Parathyroid adenoma (tissue), 2 donors: ENCODE results near the gene JPH2.

Experiments used
- H2AFZ ChIP-seq: fragments of 300-600 bp; sonication (generic); one replicate; pipeline ENCODE4 v1.7.0; 2017; ENCODE audit warnings: antibody characterized with exemption, mild to moderate bottlenecking
- H3K27ac ChIP-seq: fragments of 300-600 bp; sonication (generic); one replicate; pipeline ENCODE4 v1.7.0; 2017
- H3K27me3 ChIP-seq: fragments of 300-600 bp; sonication (generic); one replicate; pipeline ENCODE4 v1.7.0; 2017; ENCODE audit warnings: low read length; ENCODE audit not compliant: control insufficient read depth, insufficient read depth
- H3K36me3 ChIP-seq: fragments of 300-600 bp; sonication (generic); one replicate; pipeline ENCODE4 v1.7.0; 2017; ENCODE audit warnings: low read length; ENCODE audit not compliant: control insufficient read depth, insufficient read depth
- H3K4me1 ChIP-seq: fragments of 300-600 bp; sonication (generic); one replicate; pipeline ENCODE4 v1.7.0; 2017; ENCODE audit warnings: control low read depth
- H3K4me2 ChIP-seq: fragments of 300-600 bp; sonication (generic); one replicate; pipeline ENCODE4 v1.7.0; 2017; ENCODE audit warnings: low read length
- H3K4me3 ChIP-seq: fragments of 300-600 bp; sonication (generic); one replicate; pipeline ENCODE4 v1.7.0; 2017; ENCODE audit warnings: low read depth, low read length
- H3K79me2 ChIP-seq: fragments of 300-600 bp; sonication (generic); one replicate; pipeline ENCODE4 v1.7.0; 2017; ENCODE audit warnings: control low read depth
- H3K9ac ChIP-seq: fragments of 300-600 bp; sonication (generic); one replicate; pipeline ENCODE4 v1.7.0; 2017; ENCODE audit warnings: mild to moderate bottlenecking
- H3K9me3 ChIP-seq: fragments of 300-600 bp; sonication (generic); one replicate; pipeline ENCODE4 v1.7.0; 2017; ENCODE audit warnings: low read length; ENCODE audit not compliant: control insufficient read depth
- TF ChIP-seq, protein P1 (sequence below): fragments of 300-600 bp; sonication (generic); IDR thresholded peaks from one replicate; pipeline ENCODE4 v1.7.0; 2017; ENCODE audit warnings: antibody characterized with exemption, mild to moderate bottlenecking
- donor health status: primary hyperparathyroidism.

The JPH2 gene

DNA sequence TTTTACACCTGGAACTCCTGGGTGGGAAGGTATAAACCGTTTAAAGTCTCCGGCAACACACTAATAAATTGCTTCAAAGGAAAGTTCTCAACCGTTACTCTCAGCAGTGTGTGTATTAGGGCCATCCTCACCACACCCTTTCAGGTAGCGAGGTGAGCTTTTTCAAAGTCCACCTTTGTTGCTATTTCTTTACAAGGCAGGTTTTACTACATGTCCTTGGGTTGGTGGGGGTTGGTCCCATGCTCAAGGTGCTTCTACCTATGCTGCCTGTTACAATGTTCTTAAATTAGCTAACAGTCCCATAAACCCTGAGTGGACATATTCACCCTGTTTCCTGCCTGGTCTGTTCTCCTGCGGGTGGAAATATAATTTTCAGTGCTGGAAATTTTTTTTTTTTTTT lies 36.7 kb upstream of the JPH2 start:
- TF ChIP-seq, protein P1, sequence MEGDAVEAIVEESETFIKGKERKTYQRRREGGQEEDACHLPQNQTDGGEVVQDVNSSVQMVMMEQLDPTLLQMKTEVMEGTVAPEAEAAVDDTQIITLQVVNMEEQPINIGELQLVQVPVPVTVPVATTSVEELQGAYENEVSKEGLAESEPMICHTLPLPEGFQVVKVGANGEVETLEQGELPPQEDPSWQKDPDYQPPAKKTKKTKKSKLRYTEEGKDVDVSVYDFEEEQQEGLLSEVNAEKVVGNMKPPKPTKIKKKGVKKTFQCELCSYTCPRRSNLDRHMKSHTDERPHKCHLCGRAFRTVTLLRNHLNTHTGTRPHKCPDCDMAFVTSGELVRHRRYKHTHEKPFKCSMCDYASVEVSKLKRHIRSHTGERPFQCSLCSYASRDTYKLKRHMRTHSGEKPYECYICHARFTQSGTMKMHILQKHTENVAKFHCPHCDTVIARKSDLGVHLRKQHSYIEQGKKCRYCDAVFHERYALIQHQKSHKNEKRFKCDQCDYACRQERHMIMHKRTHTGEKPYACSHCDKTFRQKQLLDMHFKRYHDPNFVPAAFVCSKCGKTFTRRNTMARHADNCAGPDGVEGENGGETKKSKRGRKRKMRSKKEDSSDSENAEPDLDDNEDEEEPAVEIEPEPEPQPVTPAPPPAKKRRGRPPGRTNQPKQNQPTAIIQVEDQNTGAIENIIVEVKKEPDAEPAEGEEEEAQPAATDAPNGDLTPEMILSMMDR, result no peak
- no peak overlapping the region for H3K27ac ChIP-seq
- H3K4me2 ChIP-seq, result no peak overlapping the region
- H3K27me3 ChIP-seq, result no peaks in the 10 kb centered on the region
- H3K36me3 ChIP-seq, result no peaks in the 10 kb centered on the region
- no peak overlapping the region for H2AFZ ChIP-seq
- H3K4me3 ChIP-seq, result no peak overlapping the region
- H3K9me3 ChIP-seq, result no peaks in the 10 kb centered on the region
- H3K4me1 ChIP-seq, result no peaks in the 10 kb centered on the region
- H3K9ac ChIP-seq, result no peak overlapping the region
- H3K79me2 ChIP-seq, result no peaks in the 10 kb centered on the region

DNA sequence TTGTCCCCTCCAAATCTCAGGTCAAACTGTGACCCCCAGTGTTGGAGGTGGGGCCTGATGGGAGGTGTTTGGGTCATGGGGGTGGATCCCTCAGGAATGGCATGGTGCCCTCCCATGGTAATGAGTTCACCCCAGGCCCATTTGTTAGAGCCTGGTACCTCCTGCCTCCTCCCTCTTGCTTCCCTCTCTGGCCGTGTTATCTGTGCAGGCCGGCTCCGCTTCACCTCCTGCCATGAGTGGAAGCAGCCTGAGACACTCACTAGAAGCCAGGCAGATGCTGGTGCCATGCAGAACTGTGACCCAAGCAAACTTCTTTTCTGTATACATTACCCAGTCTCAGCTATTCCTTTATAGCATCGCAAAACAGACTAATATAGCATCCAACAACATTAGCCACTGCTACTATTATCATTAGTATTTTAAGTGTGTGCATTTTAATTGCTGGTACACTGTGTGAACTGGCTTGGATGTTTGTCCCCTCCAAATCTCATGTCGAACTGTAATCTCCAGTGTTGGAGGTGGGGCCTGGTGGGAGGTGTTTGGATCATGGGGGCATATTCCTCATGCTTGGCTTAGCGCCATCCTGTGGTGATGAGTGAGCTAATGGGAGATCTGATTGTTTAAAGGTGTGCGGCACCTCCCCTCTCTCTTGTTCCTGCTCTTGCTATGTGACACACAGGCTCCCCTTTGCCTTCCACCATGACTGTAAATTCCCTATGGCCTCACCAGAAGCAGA lies 35.8 kb upstream of the JPH2 start:
- Histone ChIP-seq H3K4me3 (no peak overlapping the region), H3K79me2 (no peaks in the 10 kb centered on the region), H3K4me2 (no peak overlapping the region), H3K9ac (no peak overlapping the region), H3K27ac (no peak overlapping the region), H3K27me3 (no peaks in the 10 kb centered on the region), H2AFZ (no peak overlapping the region), H3K36me3 (no peaks in the 10 kb centered on the region), H3K4me1 (no peaks in the 10 kb centered on the region), H3K9me3 (no peaks in the 10 kb centered on the region)
- TF ChIP-seq, protein P1, result peak; percentile 8

DNA sequence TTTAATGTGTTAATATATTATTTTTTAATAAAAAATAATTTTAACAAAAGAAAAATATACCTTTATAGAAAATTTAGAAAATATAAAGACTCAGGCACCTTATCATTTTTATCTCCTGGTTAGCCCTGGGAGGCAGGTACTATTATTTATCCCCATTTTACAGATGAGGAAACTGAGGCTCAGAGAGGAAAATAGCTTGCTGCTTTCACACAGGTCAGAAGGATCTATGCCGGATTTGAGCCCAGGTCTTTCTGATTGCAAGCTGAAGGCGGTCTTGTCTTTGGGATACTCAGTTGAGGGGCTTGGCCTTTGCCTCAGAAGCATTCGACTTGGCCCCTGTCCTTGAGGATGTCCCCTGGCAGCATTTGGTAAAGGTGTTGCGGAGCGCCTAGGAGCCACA lies 35.0 kb upstream of the JPH2 start:
- H3K27ac ChIP-seq, result no peak overlapping the region
- no peaks in the 10 kb centered on the region for H3K9me3 ChIP-seq
- no peak overlapping the region for H3K9ac ChIP-seq
- H3K36me3 ChIP-seq, result no peaks in the 10 kb centered on the region
- H3K4me2 ChIP-seq, result no peak overlapping the region
- H3K27me3 ChIP-seq, result no peaks in the 10 kb centered on the region
- TF ChIP-seq, protein P1, result no peak
- peaks cover 2% of the 10 kb centered on the region for H3K79me2 ChIP-seq
- no peak overlapping the region for H2AFZ ChIP-seq
- H3K4me1 ChIP-seq, result no peaks in the 10 kb centered on the region
- no peak overlapping the region for H3K4me3 ChIP-seq

DNA sequence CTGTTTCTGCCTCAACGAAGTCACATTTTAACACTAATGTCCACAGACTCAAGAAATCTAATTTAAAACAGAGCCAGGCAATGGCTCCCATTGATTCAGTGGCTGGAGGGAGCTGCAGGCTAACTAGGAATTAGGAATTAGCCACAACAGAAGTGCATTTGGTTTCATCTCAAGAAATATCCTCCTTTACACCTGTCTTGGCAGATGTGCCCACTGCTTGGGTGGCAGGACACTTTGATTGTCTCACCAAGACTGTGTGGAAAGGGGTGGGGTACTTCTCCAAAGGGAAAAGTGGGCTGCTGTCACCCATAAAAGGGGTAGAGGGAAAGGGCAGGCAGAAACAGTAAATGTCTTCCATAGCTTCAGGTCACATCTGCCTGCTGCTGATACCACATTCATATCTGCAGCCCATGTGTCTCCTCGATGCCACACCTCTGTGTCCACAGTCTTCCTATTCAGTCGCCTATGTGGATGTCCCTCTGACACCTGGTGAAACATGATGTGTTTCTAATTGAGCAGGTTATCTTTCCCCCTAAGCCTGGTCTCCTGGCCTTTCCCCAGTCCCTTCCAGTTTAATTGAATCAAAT lies 34.5 kb upstream of the JPH2 start:
- no peak overlapping the region for H3K4me2 ChIP-seq
- H3K9ac ChIP-seq, result no peak overlapping the region
- no peak overlapping the region for H2AFZ ChIP-seq
- no peaks in the 10 kb centered on the region for H3K4me1 ChIP-seq
- H3K27me3 ChIP-seq, result no peaks in the 10 kb centered on the region
- TF ChIP-seq, protein P1, result no peak
- H3K36me3 ChIP-seq, result no peaks in the 10 kb centered on the region
- no peak overlapping the region for H3K27ac ChIP-seq
- no peak overlapping the region for H3K4me3 ChIP-seq
- H3K79me2 ChIP-seq, result peaks cover 7% of the 10 kb centered on the region
- no peaks in the 10 kb centered on the region for H3K9me3 ChIP-seq

DNA sequence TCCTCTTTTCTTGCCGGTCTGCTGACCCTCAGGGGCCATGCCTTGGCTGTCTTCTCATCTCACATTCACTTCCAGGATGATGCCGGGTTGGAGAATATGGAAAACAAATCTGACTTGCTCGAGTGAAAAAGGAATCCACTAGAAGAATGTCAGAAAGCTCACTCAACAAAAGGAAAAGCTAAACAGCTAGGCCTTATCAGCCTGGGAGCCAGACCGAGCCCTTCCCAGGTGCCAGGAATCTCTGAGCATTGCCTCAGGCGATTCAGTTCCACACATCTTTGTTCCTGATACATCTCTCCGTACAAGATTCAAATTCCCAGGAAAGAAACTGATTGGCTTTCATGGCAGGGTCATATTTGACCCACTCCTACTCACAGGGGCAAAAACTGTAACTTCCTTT lies 32.8 kb upstream of the JPH2 start:
- Histone ChIP-seq H3K4me2 (no peak overlapping the region), H3K27ac (peak overlapping the region; percentile 0), H2AFZ (peak overlapping the region; percentile 2), H3K9ac (no peak overlapping the region), H3K9me3 (no peaks in the 10 kb centered on the region), H3K79me2 (peaks cover 17% of the 10 kb centered on the region), H3K4me3 (no peak overlapping the region), H3K4me1 (no peaks in the 10 kb centered on the region), H3K27me3 (no peaks in the 10 kb centered on the region), H3K36me3 (no peaks in the 10 kb centered on the region)
- TF ChIP-seq, protein P1, result no peak
